Stimulated activated CD8-positive, alpha-beta memory T cell treated with anti-CD3 and anti-CD28 coated beads, Interleukin-15, amount 100 ng/mL, for 1 hour (primary cell): ENCODE measurements around the gene ZNF575.
A peak's percentile ranks its signal among the peaks of the same experiment; 100 is the strongest.

ENCODE experiments used
- DNase-seq: peaks from one replicate; pipeline ENCODE4 v3.0.0-alpha.2; 2020; ENCODE audit warnings: low read depth

Gene ZNF575

GRCh38 chr19:43574424-43575155, 41.6 kb downstream of the ZNF575 start:
- DNase-seq = no peak

DNA sequence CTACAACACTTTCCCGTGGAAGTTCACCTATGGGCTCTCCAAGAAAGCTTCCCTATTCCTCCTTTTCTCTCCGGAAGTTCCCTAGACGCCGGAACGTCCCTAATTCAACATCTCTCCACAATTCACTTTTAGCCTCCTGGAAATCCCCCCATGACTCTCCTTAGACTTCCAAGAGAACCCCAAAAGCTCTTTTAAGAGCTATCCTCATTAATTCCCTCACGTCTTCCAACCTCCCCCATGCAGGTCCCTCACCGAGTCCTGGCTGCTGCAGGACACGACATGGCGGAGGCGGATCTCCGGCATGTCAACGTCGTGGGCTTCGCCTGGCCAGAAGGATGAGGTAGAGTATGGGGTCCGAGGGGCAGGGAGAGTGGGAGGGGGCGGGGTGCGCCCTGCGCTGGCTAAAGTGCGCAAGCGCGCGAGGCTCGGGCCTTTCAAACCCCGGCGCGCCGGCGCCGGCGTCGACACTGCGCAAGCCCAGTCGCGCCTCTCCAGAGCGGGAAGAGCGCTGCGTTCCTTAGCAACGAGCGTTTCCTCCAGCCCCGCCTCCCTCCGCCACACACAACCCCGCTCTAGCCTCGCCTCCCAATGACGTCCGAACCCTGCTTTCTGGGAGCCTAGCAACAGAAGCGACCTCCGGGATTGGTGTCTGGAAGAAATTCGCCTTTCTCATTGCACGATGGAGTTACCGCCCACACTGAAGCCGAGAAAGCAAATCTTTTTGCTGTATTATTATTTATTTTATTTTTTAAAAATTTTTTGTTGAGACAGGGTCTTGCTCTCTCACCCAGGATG, 42.4 kb downstream of the ZNF575 start, which contains the start of the genes PINLYP and XRCC1:
Gene PINLYP, plus strand, starts transcription at position 646 of the 795 bp plus-strand sequence. CDS start 1,391 bp downstream, outside the sequence.
Gene XRCC1, minus strand, starts transcription at position 372 of the 795 bp plus-strand sequence. Its CDS starts 69 bp downstream, at position 303.
- DNase-seq = peak; percentile 91

GRCh38 chr19:43575955-43576878, 43.2 kb downstream of the ZNF575 start:
- DNase-seq = no peak

DNA sequence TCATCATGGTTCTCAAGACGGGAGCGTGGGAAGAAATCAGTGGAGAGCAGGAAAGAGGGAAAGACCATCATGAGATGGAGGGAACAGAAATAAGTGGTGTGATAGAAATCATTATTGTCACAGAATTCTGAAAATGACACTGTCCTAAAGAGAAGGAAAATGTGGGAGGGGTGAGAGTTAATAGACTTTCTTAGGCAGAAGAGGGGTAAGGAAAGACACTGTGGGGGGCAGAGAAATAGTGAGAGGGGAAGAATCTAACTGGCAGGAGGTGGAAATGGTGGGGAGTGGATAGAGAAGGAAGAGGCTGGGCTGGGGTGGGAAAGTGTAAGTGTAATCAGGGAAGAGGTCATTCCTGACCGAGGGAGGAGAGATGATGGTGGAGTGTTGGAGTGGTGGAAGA, 45.8 kb downstream of the ZNF575 start:
- no peak for DNase-seq

- DNase-seq = no peak
These were observed 48.5 kb downstream of the ZNF575 start for GRCh38 chr19:43581467-43581866.

- no peak for DNase-seq
These were observed 49.5 kb downstream of the ZNF575 start for GRCh38 chr19:43582495-43582894.

GRCh38 chr19:43584484-43584883, 51.5 kb downstream of the ZNF575 start:
- no peak for DNase-seq
